Pancreas (tissue), 10 donors: ENCODE measurements around the gene PPP1R2. TPM values are rescaled to one million over a fixed set of nuclear protein-coding genes. Genes with fewer than 3 reads are reported as not detected.
"Not testable (repeated sequence)": the region's sequence is repeated elsewhere in the genome, so short reads cannot be mapped to it uniquely, and the experiment has no call there.

Source experiments
- ATAC-seq, 4 donors: fragments of 200-7000 bp; cut with Tn5 transposase; one replicate each; pipeline versions ENCODE4 v1.8.0 to v1.9.1; 2020; ENCODE audit warnings: mild to moderate bottlenecking in 4 of 4, moderate library complexity in 4 of 4
- DNase-seq, 6 donors: peaks; one replicate each; pipeline ENCODE4 v3.0.0-alpha.2; 2020
- FAIRE-seq: peaks from 2 replicates; lab custom pipeline; 2012; peaks lifted over from hg19 to GRCh38; lab: Jason Lieb, UNC
- H3K27ac ChIP-seq, 4 donors: fragments of 200-600 bp; sonication (generic); 1 replicate in 3 of 4; 2 replicates in 1 of 4; pipeline versions ENCODE4 v1.5.0 to v1.8.0; 2020
- H3K27me3 ChIP-seq, 4 donors: fragments of 200-600 bp; one replicate each; pipeline ENCODE4 v1.8.0; 2021
- H3K36me3 ChIP-seq, 3 donors: fragments of 200-600 bp; sonication (generic) in 1 of 3; one replicate each; pipeline versions ENCODE4 v1.5.0 to v1.8.0; 2020 to 2021
- H3K4me1 ChIP-seq, 3 donors: fragments of 200-600 bp; one replicate each; pipeline ENCODE4 v1.8.0; 2021
- H3K4me3 ChIP-seq, 4 donors: fragments of 200-600 bp; sonication (generic) in 2 of 4; one replicate each; pipeline versions ENCODE4 v1.5.0 to v1.8.0; 2020 to 2021
- H3K9me3 ChIP-seq, 4 donors: fragments of 200-600 bp; one replicate each; pipeline ENCODE4 v1.8.0; 2021
- CTCF ChIP-seq, 4 donors: fragments of 200-600 bp; sonication (generic) in 3 of 4; IDR thresholded peaks; one replicate each; pipeline versions ENCODE4 v1.5.0 to v1.8.0; 2021; ENCODE audit warnings: antibody characterized with exemption in 4 of 4
- WGBS, 2 donors: extraction: QIAGEN DNeasy Blood & Tissue Kit; methylation state at CpG; one replicate each; pipeline ENCODE4 v1.1.7; 2013; 5-methylcytosine and 5-hydroxymethylcytosine counted together
- intact Hi-C, 3 donors: fragments of 100-400 bp; cut with DNase I; formaldehyde crosslinking; loops; one replicate each; pipeline versions ENCODE4 v1.11.1 to v1.14.2; 2022
- polyA plus RNA-seq, 2 donors: library from polyadenylated mRNA; stranded (reverse); fragments of 200-250 nt; gene quantifications; one replicate each; pipeline ENCODE4 v1.2.3, GENCODE V29; 2013
- total RNA-seq, 6 donors: library from RNA; stranded (reverse); fragmentation: NEBNext Ultra II Directional in 4 of 6; extraction: Animal tissue kit (Norgen Biotek cat#: 25700) in 4 of 6; gene quantifications; one replicate each; pipeline versions ENCODE4 v1.2.1 to v1.2.4, GENCODE V29; 2021 to 2023
- donor health status: healthy with polysubstance abuse.
- donor health status: DM: no; HTN: no; CAD: no; lungs with moderate emphysema.
- donor health status: DM: no; HTN: no; CAD: no.
- donor health status: control.
- donor health status: control.
- donor health status: Bipolar disorder and iron deficiency.
- donor health status: DM: yes; HTN: yes; CAD: no.
- donor health status: DM: no; HTN: no; CAD: no.
- donor health status: DM: no; HTN: no; CAD: no.
- donor health status: DM: yes; HTN: yes; CAD: no.

The PPP1R2 gene
- total and polyA plus RNA-seq, 8 donors = 9.5 to 26.0 (median 16.0) TPM

- intact Hi-C loops = no loop called here
- Histone ChIP-seq H3K4me3 (no peak overlapping the region), H3K36me3 (peaks cover 0 to 5% (median 0%) of the 10 kb centered on the region in 3 donors), H3K4me1 (no peaks in the 10 kb centered on the region), H3K27me3 (no peaks in the 10 kb centered on the region), H3K9me3 (no peaks in the 10 kb centered on the region), H3K27ac (no peak overlapping the region)
- 57 to 63% methylated on average over 6 of the region's 6 CpGs for WGBS, 2 donors
- DNase-seq (no peak), ATAC-seq (peak in 2 of 4 donors; percentile 32 to 52), FAIRE-seq (peak; percentile 96)
- TF ChIP-seq CTCF (IDR thresholded peaks at IDR 0.05) = peak; percentile 43 to 69 (median 58)
These were observed 20.7 kb downstream of the PPP1R2 start for GRCh38 chr3:195522254-195523023.

DNA sequence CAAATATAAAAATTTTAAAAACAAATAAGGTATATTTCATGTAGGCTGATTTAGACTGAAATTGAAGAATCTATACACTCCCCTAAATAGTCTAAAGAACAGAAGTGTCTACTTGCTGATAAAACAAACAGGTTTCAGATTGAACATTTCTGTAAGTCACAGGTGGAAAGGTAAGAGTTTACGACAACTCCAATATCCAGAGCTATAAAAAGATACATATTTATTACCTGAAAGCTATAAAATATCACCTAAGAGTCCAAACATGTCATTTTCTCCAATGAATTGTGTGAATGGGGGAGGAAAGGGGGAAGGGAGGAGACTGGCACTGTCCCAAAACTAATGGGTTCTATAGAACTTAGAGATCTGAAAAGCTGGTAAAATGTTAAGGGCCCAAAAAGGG, 26.1 kb downstream of the PPP1R2 start:
- H3K27ac ChIP-seq = no peak overlapping the region
- DNase-seq (no peak), FAIRE-seq (no peak), ATAC-seq (no peak)
- no peaks in the 10 kb centered on the region for H3K4me1 ChIP-seq
- H3K9me3 ChIP-seq = no peaks in the 10 kb centered on the region
- H3K4me3 ChIP-seq = no peak overlapping the region
- whole genome bisulfite sequencing, 2 donors = 83 to 89% methylated on average over 1 of the region's 1 CpG
- H3K27me3 ChIP-seq = no peaks in the 10 kb centered on the region
- intact Hi-C loops = no loop called here
- peaks cover 0 to 9% (median 0%) of the 10 kb centered on the region in 3 donors for H3K36me3 ChIP-seq
- TF ChIP-seq CTCF (IDR thresholded peaks at IDR 0.05) = no peak

DNA sequence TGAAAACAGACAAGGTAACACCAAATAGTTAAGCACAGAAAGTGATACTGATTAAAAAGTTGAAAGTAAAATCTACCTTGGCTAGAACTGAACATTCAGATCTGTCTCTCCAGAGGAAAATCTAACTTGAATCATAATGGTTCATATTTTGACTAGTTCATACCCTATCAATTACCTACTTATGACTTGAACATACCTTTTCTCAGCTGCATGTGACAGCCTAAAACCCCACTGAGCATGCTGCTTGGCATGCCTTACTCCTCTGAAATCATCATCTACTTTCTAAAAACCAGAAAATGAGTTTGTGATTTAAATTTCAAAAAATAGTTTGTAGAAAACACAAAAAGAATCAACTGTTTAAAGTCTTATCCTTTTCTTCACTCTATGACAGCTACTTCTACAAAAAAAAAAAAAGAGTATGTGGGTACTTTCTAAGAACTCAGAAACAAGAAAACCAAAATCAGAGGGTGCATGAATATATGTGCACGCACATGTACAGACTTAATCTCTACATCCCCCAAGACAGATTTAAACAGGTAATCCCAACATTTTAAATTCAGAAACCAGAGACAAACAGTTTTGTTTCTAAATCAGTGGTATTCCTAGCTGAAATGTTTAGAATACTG, 28.4 kb downstream of the PPP1R2 start:
- H3K4me3 ChIP-seq, H3K4me1 ChIP-seq, H3K27me3 ChIP-seq, H3K27ac ChIP-seq, DNase-seq, intact Hi-C loops, H3K9me3 ChIP-seq, ATAC-seq, H3K36me3 ChIP-seq: not testable (repeated sequence)
- WGBS, 2 donors = 98 to 100% methylated on average over 1 of the region's 1 CpG
- peak; percentile 29 for FAIRE-seq

DNA sequence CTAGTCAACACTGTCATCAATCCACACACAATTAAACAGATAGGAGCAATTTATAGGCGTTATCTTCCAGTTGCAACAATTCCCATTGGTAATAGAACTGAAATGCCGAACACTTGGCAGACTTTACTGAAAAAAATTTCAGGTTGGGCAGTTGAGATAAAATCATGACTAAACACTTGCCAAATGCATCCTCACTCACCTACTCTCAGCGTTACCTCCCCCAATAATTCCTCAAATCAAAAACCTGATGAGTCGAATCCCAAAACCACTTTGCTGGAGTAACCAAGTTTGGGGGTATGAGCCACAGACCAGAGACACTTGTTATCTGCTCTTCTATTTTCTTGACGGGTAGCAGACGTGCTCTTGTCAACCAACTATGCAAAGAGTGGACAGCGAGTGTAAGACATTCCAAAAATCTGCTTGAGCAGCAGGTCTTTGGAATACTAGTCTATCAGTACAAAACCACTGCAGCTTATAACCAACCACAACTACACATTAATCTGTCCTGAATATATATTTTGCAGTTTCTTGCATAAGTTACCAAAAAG, 30.3 kb downstream of the PPP1R2 start:
- 61 to 72% methylated on average over 7 of the region's 7 CpGs for WGBS, 2 donors
- intact Hi-C loops = no loop called here
- FAIRE-seq (no peak), ATAC-seq (no peak), DNase-seq (no peak)
- Histone ChIP-seq H3K27ac (no peak overlapping the region), H3K36me3 (peaks cover 0 to 9% (median 0%) of the 10 kb centered on the region in 3 donors), H3K4me1 (no peaks in the 10 kb centered on the region), H3K9me3 (no peaks in the 10 kb centered on the region), H3K27me3 (no peaks in the 10 kb centered on the region), H3K4me3 (no peak overlapping the region)
- no peak for TF ChIP-seq CTCF (IDR thresholded peaks at IDR 0.05)

DNA sequence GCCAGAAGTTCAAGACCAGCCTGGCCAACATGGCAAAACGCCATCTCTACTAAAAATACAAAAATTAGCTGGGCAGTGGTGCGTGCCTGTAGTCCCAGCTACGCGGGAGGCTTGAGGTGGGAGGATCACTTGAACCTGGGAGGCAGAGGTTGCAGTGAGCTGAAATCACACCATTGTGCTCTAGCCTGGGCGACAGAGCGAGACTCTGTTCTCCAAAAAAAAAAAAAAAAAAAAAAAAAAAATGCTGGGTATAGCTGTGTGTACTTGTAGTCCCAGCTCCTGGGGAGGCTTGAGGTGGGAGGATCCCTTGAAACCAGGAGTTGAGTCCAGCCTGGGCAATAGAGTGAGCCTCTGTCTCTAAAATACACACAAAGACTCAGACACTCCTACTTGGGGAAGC, 32.0 kb downstream of the PPP1R2 start:
- DNase-seq (no peak), FAIRE-seq (no peak), ATAC-seq (no peak)
- Histone ChIP-seq H3K27ac (no peak overlapping the region), H3K4me1 (no peaks in the 10 kb centered on the region), H3K9me3 (no peaks in the 10 kb centered on the region), H3K4me3 (no peak overlapping the region), H3K36me3 (peaks cover 0 to 9% (median 0%) of the 10 kb centered on the region in 3 donors), H3K27me3 (no peaks in the 10 kb centered on the region)
- WGBS, 2 donors = 95 to 96% methylated on average over 4 to 6 of the region's 6 CpGs
- no peak for TF ChIP-seq CTCF (IDR thresholded peaks at IDR 0.05)
- intact Hi-C loops = no loop called here
